Stimulated activated naive B cell treated with anti-CD40 and anti-IgM and Interleukin-4, amounts not matched to agents 10 μg/mL and 1 μg/mL and 100 μg/mL, for 72 hours (primary cell): ENCODE measurements around the gene CLEC17A.
"Not testable (repeated sequence)": the region's sequence is repeated elsewhere in the genome, so short reads cannot be mapped to it uniquely, and the experiment has no call there.

Experiments
- ATAC-seq, 2 donors: fragments of 150-1000 bp; cut with Tn5 transposase; replicated peaks; 2 replicates each; pipeline ENCODE4 v1.10.0; 2021; ENCODE audit warnings: moderate library complexity in 1 of 2
- DNase-seq: peaks from one replicate; pipeline ENCODE4 v3.0.0; 2021
- H3K27ac Mint-ChIP-seq: one replicate; pipeline ENCODE4 v1.8.0; 2022; ENCODE audit warnings: mild to moderate bottlenecking, mixed read lengths
- H3K27me3 Mint-ChIP-seq, 2 donors: one replicate each; pipeline ENCODE4 v1.8.0; 2022; ENCODE audit warnings: mixed read lengths in 2 of 2
- H3K36me3 Mint-ChIP-seq, 2 donors: one replicate each; pipeline ENCODE4 v1.8.0; 2022; ENCODE audit warnings: mixed read lengths in 2 of 2, mild to moderate bottlenecking in 1 of 2
- H3K4me1 Mint-ChIP-seq, 2 donors: one replicate each; pipeline ENCODE4 v1.8.0; 2022; ENCODE audit warnings: mixed read lengths in 2 of 2, mild to moderate bottlenecking in 1 of 2
- H3K4me3 Mint-ChIP-seq, 2 donors: one replicate each; pipeline ENCODE4 v1.8.0; 2022; ENCODE audit warnings: mild to moderate bottlenecking in 2 of 2, mixed read lengths in 2 of 2, moderate library complexity in 1 of 2
- H3K9me3 Mint-ChIP-seq, 2 donors: one replicate each; pipeline ENCODE4 v1.8.0; 2022; ENCODE audit warnings: mixed read lengths in 2 of 2, mild to moderate bottlenecking in 1 of 2

The CLEC17A gene

DNA sequence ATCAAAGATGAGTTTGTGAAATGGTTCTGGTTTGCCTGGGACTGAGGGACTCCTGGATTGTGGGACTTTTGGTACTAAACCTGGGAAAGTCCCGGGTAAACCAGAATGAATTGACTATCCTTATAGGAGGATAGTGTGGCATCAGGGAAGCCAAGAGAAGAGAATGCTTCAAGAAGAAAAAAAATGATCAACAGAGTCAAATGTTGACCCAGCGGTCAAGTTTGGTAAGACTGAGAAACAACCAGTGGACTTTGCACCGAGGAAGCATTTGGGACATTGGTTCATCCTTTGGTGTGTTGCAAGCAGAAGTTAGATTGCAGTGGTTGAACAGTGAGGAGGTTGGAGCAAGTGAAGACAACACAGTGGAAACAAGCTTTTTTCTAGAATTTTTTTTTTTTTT, 33.5 kb downstream of the CLEC17A start:
- no peaks in the 10 kb centered on the region for H3K27me3 Mint-ChIP-seq
- H3K36me3 Mint-ChIP-seq, result peaks cover 43 to 50% of the 10 kb centered on the region in 2 donors
- no peak overlapping the region for H3K4me3 Mint-ChIP-seq
- peaks cover 6 to 10% of the 10 kb centered on the region in 2 donors for H3K9me3 Mint-ChIP-seq
- ATAC-seq (no peak), DNase-seq (no peak)
- H3K4me1 Mint-ChIP-seq, result peaks cover 27 to 50% of the 10 kb centered on the region in 2 donors
- peak overlapping the region; percentile 82 for H3K27ac Mint-ChIP-seq

DNA sequence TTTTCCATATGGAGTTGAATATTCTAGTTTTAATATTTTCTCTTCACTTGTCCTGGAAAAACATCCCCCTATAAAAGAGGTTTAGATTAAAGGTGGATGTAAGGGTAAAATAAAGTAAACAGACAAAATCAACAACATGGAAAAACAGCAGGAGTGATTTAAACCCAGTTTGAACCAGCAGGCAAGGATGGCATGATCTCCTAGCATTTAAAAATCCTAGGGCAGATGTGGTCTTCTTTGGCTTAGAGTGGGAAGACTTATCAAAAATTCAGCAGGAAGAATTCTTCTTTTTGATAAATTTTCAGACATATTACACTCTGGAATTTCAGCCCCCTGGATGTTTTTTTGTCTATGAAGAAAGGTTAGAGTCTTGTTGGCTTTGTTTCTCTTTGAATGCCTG, 36.5 kb downstream of the CLEC17A start:
- Mint-ChIP-seq H3K9me3 (peaks cover 6 to 10% of the 10 kb centered on the region in 2 donors), H3K27me3 (no peaks in the 10 kb centered on the region), H3K4me1 (peaks cover 12 to 30% of the 10 kb centered on the region in 2 donors), H3K27ac (no peak overlapping the region), H3K4me3 (no peak overlapping the region), H3K36me3 (peaks cover 31 to 41% of the 10 kb centered on the region in 2 donors)
- DNase-seq, result no peak
- no peak for ATAC-seq

- H3K27ac Mint-ChIP-seq, ATAC-seq, DNase-seq, H3K4me3 Mint-ChIP-seq, H3K9me3 Mint-ChIP-seq, H3K27me3 Mint-ChIP-seq: not testable (repeated sequence)
- Mint-ChIP-seq H3K4me1 (peaks cover 5 to 12% of the 10 kb centered on the region in 2 donors), H3K36me3 (peaks cover 9 to 13% of the 10 kb centered on the region in 2 donors)
Measured at GRCh38 chr19:14624491-14624890, 41.6 kb downstream of the CLEC17A start.

- Mint-ChIP-seq H3K4me1 (peaks cover 6 to 13% of the 10 kb centered on the region in 2 donors), H3K36me3 (peaks cover 1 to 3% of the 10 kb centered on the region in 2 donors), H3K9me3 (peaks cover 5% of the 10 kb centered on the region in 2 donors), H3K27ac (no peak overlapping the region), H3K27me3 (no peaks in the 10 kb centered on the region), H3K4me3 (no peak overlapping the region)
- DNase-seq (no peak), ATAC-seq (no peak)
Measured at GRCh38 chr19:14629557-14629956, 46.7 kb downstream of the CLEC17A start.

DNA sequence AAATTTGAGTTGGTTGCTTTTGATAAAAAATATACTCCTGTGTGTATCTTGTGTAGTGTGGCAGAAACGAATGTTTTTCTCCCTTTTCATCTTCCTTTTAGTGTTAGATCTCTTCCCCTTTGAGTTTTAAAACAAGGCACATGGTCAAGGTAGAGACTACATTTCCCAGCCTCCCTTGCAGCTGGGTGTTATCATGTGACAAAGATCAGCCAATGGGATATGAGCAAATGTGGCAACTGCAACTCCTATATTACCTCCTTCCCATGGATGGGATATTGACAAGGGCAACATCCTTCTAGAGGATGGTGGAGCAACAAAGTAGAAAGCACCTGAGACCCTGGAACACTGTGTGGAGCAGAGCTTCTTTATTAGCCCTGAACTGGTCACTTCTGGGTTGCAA, 49.4 kb downstream of the CLEC17A start:
- H3K4me1 Mint-ChIP-seq, result peaks cover 10 to 29% of the 10 kb centered on the region in 2 donors
- no peak overlapping the region for H3K27ac Mint-ChIP-seq
- no peaks in the 10 kb centered on the region for H3K36me3 Mint-ChIP-seq
- no peaks in the 10 kb centered on the region for H3K27me3 Mint-ChIP-seq
- H3K4me3 Mint-ChIP-seq, result no peak overlapping the region
- peak; percentile 81 to 89 for ATAC-seq
- peaks cover 5 to 6% of the 10 kb centered on the region in 2 donors for H3K9me3 Mint-ChIP-seq
- DNase-seq, result peak; percentile 20

- no peak for ATAC-seq
- H3K9me3 Mint-ChIP-seq, result peaks cover 5 to 9% of the 10 kb centered on the region in 2 donors
- peaks cover 0 to 4% of the 10 kb centered on the region in 2 donors for H3K27me3 Mint-ChIP-seq
- no peak for DNase-seq
- no peak overlapping the region for H3K4me3 Mint-ChIP-seq
- no peak overlapping the region for H3K27ac Mint-ChIP-seq
- H3K36me3 Mint-ChIP-seq, result peaks cover 0 to 4% of the 10 kb centered on the region in 2 donors
- peaks cover 13 to 28% of the 10 kb centered on the region in 2 donors for H3K4me1 Mint-ChIP-seq
Measured at GRCh38 chr19:14639536-14640277, 56.8 kb downstream of the CLEC17A start.

- Mint-ChIP-seq H3K9me3 (peaks cover 8 to 10% of the 10 kb centered on the region in 2 donors), H3K36me3 (peaks cover 0 to 6% of the 10 kb centered on the region in 2 donors), H3K4me1 (peaks cover 7 to 8% of the 10 kb centered on the region in 2 donors), H3K27ac (no peak overlapping the region), H3K27me3 (peaks cover 9 to 21% of the 10 kb centered on the region in 2 donors), H3K4me3 (no peak overlapping the region)
- ATAC-seq (no peak), DNase-seq (no peak)
Measured at GRCh38 chr19:14648506-14648905, 65.6 kb downstream of the CLEC17A start.

- peaks cover 7 to 8% of the 10 kb centered on the region in 2 donors for H3K4me1 Mint-ChIP-seq
- no peak overlapping the region for H3K27ac Mint-ChIP-seq
- DNase-seq (no peak), ATAC-seq (no peak)
- peaks cover 8% of the 10 kb centered on the region in 2 donors for H3K9me3 Mint-ChIP-seq
- H3K4me3 Mint-ChIP-seq, result no peak overlapping the region
- peaks cover 0 to 6% of the 10 kb centered on the region in 2 donors for H3K36me3 Mint-ChIP-seq
- H3K27me3 Mint-ChIP-seq, result peaks cover 9 to 21% of the 10 kb centered on the region in 2 donors
Measured at GRCh38 chr19:14649020-14649419, 66.1 kb downstream of the CLEC17A start.

- Mint-ChIP-seq H3K36me3 (peaks cover 0 to 6% of the 10 kb centered on the region in 2 donors), H3K27me3 (peaks cover 9 to 21% of the 10 kb centered on the region in 2 donors), H3K4me1 (peaks cover 7 to 8% of the 10 kb centered on the region in 2 donors), H3K4me3 (no peak overlapping the region), H3K9me3 (peaks cover 8% of the 10 kb centered on the region in 2 donors), H3K27ac (no peak overlapping the region)
- DNase-seq (no peak), ATAC-seq (no peak)
Measured at GRCh38 chr19:14650161-14650560, 67.3 kb downstream of the CLEC17A start.

GRCh38 chr19:14654786-14655560, 72.1 kb downstream of the CLEC17A start:
- ATAC-seq (no peak), DNase-seq (no peak)
- peaks cover 10 to 18% of the 10 kb centered on the region in 2 donors for H3K27me3 Mint-ChIP-seq
- no peak overlapping the region for H3K27ac Mint-ChIP-seq
- H3K9me3 Mint-ChIP-seq, result peaks cover 5 to 6% of the 10 kb centered on the region in 2 donors
- H3K4me3 Mint-ChIP-seq, result no peak overlapping the region
- H3K4me1 Mint-ChIP-seq, result peaks cover 0 to 1% of the 10 kb centered on the region in 2 donors
- peaks cover 0 to 3% of the 10 kb centered on the region in 2 donors for H3K36me3 Mint-ChIP-seq

GRCh38 chr19:14655726-14656125, 72.8 kb downstream of the CLEC17A start:
- H3K27me3 Mint-ChIP-seq, result peaks cover 4 to 10% of the 10 kb centered on the region in 2 donors
- DNase-seq, result no peak
- no peak overlapping the region for H3K27ac Mint-ChIP-seq
- H3K9me3 Mint-ChIP-seq, result no peaks in the 10 kb centered on the region
- ATAC-seq, result no peak
- no peaks in the 10 kb centered on the region for H3K36me3 Mint-ChIP-seq
- H3K4me3 Mint-ChIP-seq, result no peak overlapping the region
- peaks cover under 1 to 2% of the 10 kb centered on the region in 2 donors for H3K4me1 Mint-ChIP-seq

DNA sequence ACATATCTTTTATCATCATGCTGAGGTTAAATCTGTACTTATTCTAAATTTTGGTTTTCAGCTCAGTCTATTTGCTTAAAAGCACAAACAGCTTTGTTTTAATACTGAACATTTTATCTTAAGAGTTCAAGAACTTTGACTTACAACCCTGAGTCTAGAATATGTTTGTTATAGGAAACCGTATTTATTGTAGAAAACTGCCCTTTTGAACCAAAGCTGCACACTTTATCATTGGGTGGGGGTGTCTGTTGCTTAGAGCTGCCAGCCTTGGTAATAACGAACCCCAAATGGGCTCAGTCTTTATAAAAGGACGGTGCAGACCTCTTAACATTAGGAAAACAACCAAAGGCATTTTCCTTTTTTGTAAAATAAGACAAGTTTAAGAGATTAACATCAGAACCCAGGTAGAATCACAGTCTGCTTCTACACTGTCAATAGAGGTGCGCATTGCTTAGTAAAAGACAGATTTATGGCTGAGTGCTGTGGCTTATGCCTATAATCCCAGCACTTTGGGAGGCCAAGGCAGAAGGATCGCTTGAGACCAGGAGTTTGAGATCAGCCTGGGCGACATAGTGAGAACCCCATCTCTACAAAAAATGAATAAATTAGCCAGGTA, 77.1 kb downstream of the CLEC17A start:
- H3K27ac Mint-ChIP-seq, result no peak overlapping the region

DNA sequence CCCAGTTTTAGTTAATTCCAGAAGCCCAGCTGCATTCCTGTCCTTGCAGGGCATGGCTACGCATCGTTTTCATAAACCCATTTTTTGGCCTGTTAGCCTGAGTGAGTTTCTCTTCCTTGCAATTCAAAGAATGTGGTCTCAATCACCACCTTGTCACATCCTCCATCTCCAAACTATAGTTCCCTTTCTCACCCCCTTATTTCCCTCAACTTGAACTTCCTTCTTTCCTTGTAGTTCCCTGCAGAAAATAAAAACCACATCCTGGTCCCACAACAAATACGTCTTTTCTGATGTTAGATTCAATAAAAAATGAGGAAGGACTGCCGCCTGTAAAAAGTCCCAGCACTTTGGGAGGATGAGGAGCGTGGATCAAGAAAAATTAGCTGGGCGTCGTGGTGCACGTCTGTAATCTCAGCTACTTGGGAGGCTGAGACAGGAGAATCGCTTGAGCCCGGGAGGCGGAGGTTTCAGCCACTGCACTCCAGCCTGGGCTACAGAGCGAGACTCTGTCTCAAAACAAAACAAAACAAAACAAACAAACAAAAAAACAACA, 78.6 kb downstream of the CLEC17A start:
- H3K9me3 Mint-ChIP-seq, result no peaks in the 10 kb centered on the region
- no peaks in the 10 kb centered on the region for H3K27me3 Mint-ChIP-seq
- H3K36me3 Mint-ChIP-seq, result no peaks in the 10 kb centered on the region
- H3K4me1 Mint-ChIP-seq, result peaks cover 8 to 18% of the 10 kb centered on the region in 2 donors
- H3K27ac Mint-ChIP-seq, result no peak overlapping the region
- no peak overlapping the region for H3K4me3 Mint-ChIP-seq
- DNase-seq (no peak), ATAC-seq (peak; percentile 46 to 56)

More for the DNA sequence above, 77.1 kb downstream of the CLEC17A start:
- H3K27me3 Mint-ChIP-seq, result peaks cover 0 to 4% of the 10 kb centered on the region in 2 donors
- no peak for DNase-seq
- no peak for ATAC-seq
- no peak overlapping the region for H3K4me3 Mint-ChIP-seq
- H3K36me3 Mint-ChIP-seq, result no peaks in the 10 kb centered on the region
- H3K9me3 Mint-ChIP-seq, result no peaks in the 10 kb centered on the region
- peaks cover 8 to 15% of the 10 kb centered on the region in 2 donors for H3K4me1 Mint-ChIP-seq
